ENCODE data around the gene NUDT4. TPM values are rescaled to one million over a fixed set of nuclear protein-coding genes. Genes with fewer than 3 reads are reported as not detected.

NUDT4 gene
- total RNA-seq, 1 donor from 2014 or later, result 410 TPM

DNA sequence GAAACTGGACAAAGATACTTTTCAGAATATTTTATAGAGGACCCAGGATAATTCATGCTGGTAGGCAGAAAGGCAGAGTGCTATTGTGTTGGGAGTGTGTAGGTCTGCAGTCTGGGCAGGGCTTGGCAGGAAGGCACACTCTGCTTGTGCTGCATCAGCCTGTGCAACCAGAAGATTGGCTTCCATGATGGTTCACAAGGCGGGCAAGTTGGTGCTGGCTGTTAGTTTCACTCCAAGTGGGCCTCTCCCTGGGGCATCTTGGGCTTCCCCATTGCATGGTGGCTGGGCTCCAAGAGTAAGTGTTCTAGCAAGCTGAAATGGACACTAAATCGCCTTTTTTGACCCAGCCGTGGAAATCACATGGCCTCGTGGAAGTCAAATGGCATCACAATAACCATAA lies 65.9 kb downstream of the NUDT4 start:
- no peak for DNase-seq
- no peak for ATAC-seq
- intact Hi-C loops (cut with micrococcal nuclease), result no loop called here

DNA sequence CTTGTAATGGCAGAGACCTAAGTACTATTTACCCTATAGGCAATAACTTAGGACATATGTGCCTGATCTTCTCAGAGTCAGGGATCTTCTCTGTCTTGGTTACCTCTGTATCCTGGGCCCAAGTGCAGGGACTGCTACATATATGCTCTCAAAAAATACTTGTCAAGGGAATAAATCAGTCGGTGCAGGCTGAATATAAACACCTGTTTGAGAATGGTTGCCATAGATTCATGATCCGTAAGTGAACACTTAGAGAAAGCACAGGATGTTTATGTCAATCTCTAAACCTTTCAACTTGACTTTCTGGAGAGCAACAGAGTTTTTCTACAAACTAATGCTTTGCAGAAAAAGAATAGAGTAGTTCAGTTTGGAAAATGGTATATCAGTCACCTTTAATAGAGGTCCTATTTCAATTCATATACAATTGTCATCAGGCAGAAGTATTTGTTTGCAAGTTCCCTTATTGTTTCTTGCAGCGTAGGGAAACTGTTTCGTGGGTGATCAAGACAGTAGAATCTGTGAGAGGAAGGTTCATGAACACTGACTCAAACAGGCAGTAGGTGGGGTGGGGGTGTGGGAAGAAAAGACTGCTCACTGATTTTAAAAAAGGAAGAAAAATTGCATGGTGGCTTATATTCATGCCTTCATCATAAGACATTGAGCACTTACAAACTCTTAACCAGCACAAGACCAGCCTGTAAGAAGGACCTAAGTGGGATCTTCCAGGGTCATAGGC lies 70.0 kb downstream of the NUDT4 start:
- intact Hi-C loops (cut with micrococcal nuclease), result no loop called here
- ATAC-seq (no peak), DNase-seq (no peak)

DNA sequence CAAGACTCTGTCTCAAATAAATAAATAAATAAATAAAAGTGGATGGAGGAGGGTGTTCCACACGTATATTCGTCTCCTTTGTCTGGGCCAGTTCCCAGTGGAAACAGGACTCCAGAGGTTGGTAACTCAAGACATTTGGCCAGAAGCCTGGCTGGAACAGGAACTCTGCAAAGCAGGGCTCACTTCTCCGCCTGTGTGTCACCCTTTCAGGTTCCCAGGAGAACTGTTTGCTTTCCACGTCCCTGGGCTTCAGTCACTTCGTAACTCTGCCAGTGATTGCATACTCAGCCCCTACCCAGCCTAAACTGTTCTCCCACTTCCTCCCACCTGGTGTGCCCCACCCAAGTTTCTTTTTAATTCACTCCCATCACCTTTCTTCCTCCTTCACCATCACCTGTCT lies 71.1 kb downstream of the NUDT4 start:
- intact Hi-C loops (cut with micrococcal nuclease), result no loop called here
- peak; percentile 26 for ATAC-seq
- DNase-seq, result no peak

DNA sequence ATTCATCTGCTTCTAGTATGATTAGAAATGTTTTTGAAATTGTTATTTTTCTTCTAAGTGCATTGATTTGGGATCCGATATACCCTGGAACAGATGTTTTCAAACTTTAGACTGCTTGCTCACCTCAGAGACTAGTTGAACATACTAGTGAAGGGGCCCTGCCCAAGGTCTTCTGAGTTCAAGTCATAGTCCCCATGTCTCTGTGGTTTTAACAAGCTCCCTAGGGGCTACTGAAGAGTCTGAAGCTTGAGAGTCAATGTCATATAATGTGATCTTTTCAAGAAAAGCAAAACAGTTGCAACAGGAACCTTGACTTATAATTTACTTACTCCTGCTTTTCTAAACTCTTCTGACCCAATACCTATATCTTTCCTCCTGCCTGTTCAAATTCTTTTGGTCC lies 71.6 kb downstream of the NUDT4 start:
- intact Hi-C loops (cut with micrococcal nuclease), result no loop called here
- ATAC-seq (no peak), DNase-seq (no peak)

DNA sequence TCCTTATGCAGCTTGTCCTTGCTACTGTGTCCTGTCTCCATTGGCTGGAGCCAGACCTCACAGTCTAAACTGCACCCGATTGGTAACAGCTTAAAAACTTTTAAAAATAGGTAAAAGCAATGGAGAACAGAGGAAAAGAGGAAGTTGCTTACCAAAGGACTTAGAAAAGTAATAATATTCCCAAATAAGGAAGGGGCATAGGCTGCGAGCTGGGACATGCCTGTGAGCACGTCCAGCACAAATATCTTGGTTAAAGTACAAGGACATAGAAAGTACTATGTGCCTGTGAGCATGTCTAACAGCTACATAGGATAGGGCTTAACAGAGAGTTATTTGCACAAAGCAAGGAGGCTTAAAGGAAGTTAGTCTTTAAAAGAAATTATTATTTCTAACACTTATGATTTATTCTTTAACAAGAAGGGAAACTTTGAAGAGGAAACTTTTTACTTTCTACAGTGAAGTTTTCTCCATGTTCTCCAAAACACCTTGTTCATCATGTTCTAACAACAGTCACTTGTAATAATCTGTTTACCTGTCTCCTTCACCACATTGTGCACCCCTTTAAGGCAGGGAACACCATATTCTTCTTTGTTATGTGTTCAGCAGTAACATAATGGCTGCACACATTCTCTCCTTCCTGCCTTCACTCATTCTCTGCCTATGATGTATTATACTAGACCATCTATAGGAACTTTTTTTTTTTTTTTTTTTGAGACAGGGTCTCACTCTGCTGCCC lies 73.9 kb downstream of the NUDT4 start:
- ATAC-seq (no peak), DNase-seq (no peak)
- intact Hi-C loops (cut with micrococcal nuclease), result no loop called here

DNA sequence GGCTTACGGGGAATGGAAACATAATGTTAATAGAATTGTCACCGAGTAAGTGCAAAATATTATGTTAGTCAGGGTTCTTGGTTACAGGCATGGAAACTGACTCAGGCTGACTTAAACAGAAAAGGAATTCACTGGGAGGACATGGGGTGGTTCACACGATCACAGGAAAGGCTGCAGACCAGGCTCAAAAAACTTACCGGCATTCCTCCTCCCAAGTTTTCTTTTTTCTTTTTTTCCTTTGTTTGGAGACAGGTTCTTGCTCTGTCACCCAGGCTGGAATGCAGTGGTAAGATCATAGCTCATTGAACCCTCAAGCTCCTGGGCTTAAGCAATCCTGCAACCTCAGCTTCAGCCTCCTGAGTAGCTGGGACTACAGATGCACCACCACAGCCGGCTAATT lies 75.9 kb downstream of the NUDT4 start:
- intact Hi-C loops (cut with micrococcal nuclease), result no loop called here
- DNase-seq, result no peak
- no peak for ATAC-seq

DNA sequence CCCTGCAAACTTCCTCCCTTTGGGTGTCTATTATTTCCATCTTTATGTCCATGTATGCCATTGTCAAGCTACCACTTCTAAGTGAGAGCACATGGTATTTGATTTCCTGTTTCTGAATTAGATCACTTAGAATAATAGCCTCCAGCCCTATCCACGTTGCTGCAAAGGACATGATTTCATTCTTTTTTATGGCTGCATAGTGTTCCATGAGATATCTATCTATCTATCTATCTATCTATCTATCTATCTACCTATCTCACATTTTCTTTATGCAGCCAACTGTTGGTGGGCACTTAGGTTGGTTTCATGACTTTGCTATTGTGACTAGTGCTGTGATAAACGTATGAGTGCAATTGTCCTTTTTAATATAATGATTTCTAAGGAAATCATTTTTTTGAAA lies 78.4 kb downstream of the NUDT4 start:
- DNase-seq (no peak), ATAC-seq (no peak)
- intact Hi-C loops (cut with micrococcal nuclease), result no loop called here

Other genes starting within 250 kb of the NUDT4 start
- 84.5 TPM for gene UBE2N, start 64.0 kb downstream of the NUDT4 start, total RNA-seq
- gene MRPL42, start 89.6 kb downstream of the NUDT4 start, total RNA-seq, result 44.7 TPM
- gene SOCS2, start 194.8 kb downstream of the NUDT4 start, total RNA-seq, result 9.0 TPM

Measured in left ventricle myocardium superior (tissue), 1 donor.